Activated CD8-positive, alpha-beta memory T cell treated with anti-CD3 and anti-CD28 coated beads, Interleukin-2, amount 50 U/mL, for 24 hours (primary cell): ENCODE results near the gene RAD51B.
"Not testable (repeated sequence)": the region's sequence is repeated elsewhere in the genome, so short reads cannot be mapped to it uniquely, and the experiment has no call there.

Experiments
- DNase-seq: peaks from one replicate; pipeline ENCODE4 v3.0.0-alpha.2; 2020; ENCODE audit errors: extremely low read depth

Gene RAD51B

GRCh38 chr14:68685419-68686204 is 866.0 kb downstream of the RAD51B start:
- peak; percentile 48 for DNase-seq

- no peak for DNase-seq
Measured at GRCh38 chr14:68686205-68686465, 866.6 kb downstream of the RAD51B start.

- DNase-seq, result no peak
Measured at GRCh38 chr14:68686724-68687123, 867.1 kb downstream of the RAD51B start.

- DNase-seq, result no peak
Measured at GRCh38 chr14:68687746-68688145, 868.2 kb downstream of the RAD51B start.

- DNase-seq, result no peak
Measured at GRCh38 chr14:68688872-68689371, 869.3 kb downstream of the RAD51B start.

GRCh38 chr14:68689511-68689910 is 869.9 kb downstream of the RAD51B start:
- DNase-seq, result no peak

- DNase-seq, result no peak
Measured at GRCh38 chr14:68690089-68690958, 870.7 kb downstream of the RAD51B start.

- no peak for DNase-seq
Measured at GRCh38 chr14:68691031-68691791, 871.6 kb downstream of the RAD51B start.

GRCh38 chr14:68691792-68692118 is 872.2 kb downstream of the RAD51B start:
- DNase-seq, result no peak

GRCh38 chr14:68692216-68692615 is 872.6 kb downstream of the RAD51B start:
- DNase-seq, result no peak

- DNase-seq, result no peak
Measured at GRCh38 chr14:68692916-68693771, 873.6 kb downstream of the RAD51B start.

GRCh38 chr14:68693926-68694325 is 874.3 kb downstream of the RAD51B start:
- DNase-seq, result no peak

GRCh38 chr14:68694516-68695235 is 875.1 kb downstream of the RAD51B start:
- no peak for DNase-seq

GRCh38 chr14:68695326-68695768 is 875.8 kb downstream of the RAD51B start:
- no peak for DNase-seq

GRCh38 chr14:68695856-68696255 is 876.3 kb downstream of the RAD51B start:
- no peak for DNase-seq

GRCh38 chr14:68696266-68696665 is 876.7 kb downstream of the RAD51B start:
- no peak for DNase-seq

GRCh38 chr14:68696721-68697495 is 877.3 kb downstream of the RAD51B start:
- DNase-seq, result no peak

- not testable (repeated sequence) for DNase-seq
Measured at GRCh38 chr14:68698773-68699172, 879.2 kb downstream of the RAD51B start.

- DNase-seq, result no peak
Measured at GRCh38 chr14:68701001-68701741, 881.6 kb downstream of the RAD51B start.
